ENCODE data around the gene SAMD8.
A peak's percentile ranks its signal among the peaks of the same experiment; 100 is the strongest.

SAMD8 gene

DNA sequence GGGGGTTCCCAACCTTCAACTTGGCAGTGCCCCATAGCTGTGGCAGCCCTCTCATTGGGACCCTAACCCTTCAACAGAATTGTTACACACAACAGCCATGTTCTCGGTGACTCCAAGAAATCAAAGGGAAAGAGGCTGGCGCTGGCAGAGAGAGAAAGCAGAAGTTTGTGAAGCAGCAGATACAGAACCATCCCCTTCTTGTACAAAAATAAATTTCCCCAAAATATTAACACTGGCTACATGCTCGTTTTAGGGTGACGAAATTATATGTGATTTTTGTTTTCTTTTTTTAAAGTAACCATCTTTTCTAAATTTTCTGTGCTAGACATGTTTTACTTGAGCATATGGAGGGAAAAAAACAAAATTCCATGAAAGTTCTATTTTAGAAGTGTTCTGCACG is 45.2 kb upstream of the SAMD8 start:
- Histone ChIP-seq H3K18ac (ENCODE audit: low read length) (no peak overlapping the region), H3K4me2 (ENCODE audit: low read length) (no peak overlapping the region), H3K9ac (ENCODE audit: low read length) (no peak overlapping the region), H3K79me2 (ENCODE audit: control insufficient read depth, insufficient read depth, low read length) (no peaks in the 10 kb centered on the region), H2AK5ac (ENCODE audit: low read length) (no peak overlapping the region), H3K56ac (ENCODE audit: low read length) (no peak overlapping the region), H3K4ac (ENCODE audit: low read depth, low read length) (no peak overlapping the region), H2BK120ac (ENCODE audit: low read depth, low read length) (no peak overlapping the region), H3K4me3 (ENCODE audit: low read length) (no peak overlapping the region), H3K27me3 (ENCODE audit: insufficient read depth, low read length, poor library complexity) (no peaks in the 10 kb centered on the region), H3K79me1 (ENCODE audit: low read length) (no peaks in the 10 kb centered on the region), H4K5ac (ENCODE audit: low read length) (no peak overlapping the region), H3K23ac (ENCODE audit: low read length) (no peak overlapping the region), H3K4me1 (ENCODE audit: control insufficient read depth, low read depth, low read length) (no peaks in the 10 kb centered on the region), H4K8ac (ENCODE audit: low read depth, low read length) (no peak overlapping the region), H3K36me3 (ENCODE audit: control insufficient read depth, insufficient read depth, low read length) (no peaks in the 10 kb centered on the region), H2BK5ac (ENCODE audit: low read length) (no peak overlapping the region), H3K27ac (ENCODE audit: low read depth, low read length) (no peak overlapping the region), H2BK15ac (replicated peaks; ENCODE audit: low read depth) (no peak overlapping the region)
- no peak for DNase-seq
- WGBS (ENCODE audit: extremely low coverage, insufficient coverage, low lambda C conversion rate): no CpG with 5 or more reads among the region's 5 CpGs

DNA sequence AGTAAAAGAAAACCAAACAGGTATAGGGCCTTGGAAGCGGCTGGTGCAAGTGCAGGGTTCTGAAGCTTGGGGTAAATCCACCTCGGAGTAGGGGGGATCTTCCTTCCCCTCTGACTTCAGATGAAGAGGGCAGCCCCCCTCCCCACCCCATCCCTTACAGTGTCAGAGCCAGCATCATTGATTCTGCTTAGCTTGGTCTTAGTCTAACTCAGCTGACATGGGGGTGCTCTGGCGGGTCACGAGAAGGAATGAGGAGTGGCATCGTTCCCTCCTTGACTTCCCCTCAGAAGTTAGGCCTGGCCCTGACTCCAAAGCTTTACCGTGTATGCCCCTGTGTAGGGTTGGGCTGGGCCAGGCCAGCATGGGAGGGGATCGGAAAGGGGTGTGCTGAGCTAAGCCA is 44.2 kb upstream of the SAMD8 start:
- no peak overlapping the region for H3K4me2 ChIP-seq (ENCODE audit: low read length)
- H2BK15ac ChIP-seq (replicated peaks; ENCODE audit: low read depth): no peak overlapping the region
- H2BK5ac ChIP-seq (ENCODE audit: low read length): no peak overlapping the region
- no peak overlapping the region for H3K9ac ChIP-seq (ENCODE audit: low read length)
- no peak overlapping the region for H3K18ac ChIP-seq (ENCODE audit: low read length)
- no peaks in the 10 kb centered on the region for H3K4me1 ChIP-seq (ENCODE audit: control insufficient read depth, low read depth, low read length)
- no peak overlapping the region for H2AK5ac ChIP-seq (ENCODE audit: low read length)
- WGBS (ENCODE audit: extremely low coverage, insufficient coverage, low lambda C conversion rate): no CpG with 5 or more reads among the region's 7 CpGs
- no peak overlapping the region for H3K4ac ChIP-seq (ENCODE audit: low read depth, low read length)
- no peak overlapping the region for H3K4me3 ChIP-seq (ENCODE audit: low read length)
- no peaks in the 10 kb centered on the region for H3K36me3 ChIP-seq (ENCODE audit: control insufficient read depth, insufficient read depth, low read length)
- H3K79me2 ChIP-seq (ENCODE audit: control insufficient read depth, insufficient read depth, low read length): no peaks in the 10 kb centered on the region
- no peak overlapping the region for H4K8ac ChIP-seq (ENCODE audit: low read depth, low read length)
- no peaks in the 10 kb centered on the region for H3K79me1 ChIP-seq (ENCODE audit: low read length)
- H4K5ac ChIP-seq (ENCODE audit: low read length): no peak overlapping the region
- no peak overlapping the region for H3K27ac ChIP-seq (ENCODE audit: low read depth, low read length)
- H3K27me3 ChIP-seq (ENCODE audit: insufficient read depth, low read length, poor library complexity): no peaks in the 10 kb centered on the region
- no peak overlapping the region for H3K23ac ChIP-seq (ENCODE audit: low read length)
- DNase-seq: no peak
- H2BK120ac ChIP-seq (ENCODE audit: low read depth, low read length): no peak overlapping the region
- H3K56ac ChIP-seq (ENCODE audit: low read length): no peak overlapping the region

DNA sequence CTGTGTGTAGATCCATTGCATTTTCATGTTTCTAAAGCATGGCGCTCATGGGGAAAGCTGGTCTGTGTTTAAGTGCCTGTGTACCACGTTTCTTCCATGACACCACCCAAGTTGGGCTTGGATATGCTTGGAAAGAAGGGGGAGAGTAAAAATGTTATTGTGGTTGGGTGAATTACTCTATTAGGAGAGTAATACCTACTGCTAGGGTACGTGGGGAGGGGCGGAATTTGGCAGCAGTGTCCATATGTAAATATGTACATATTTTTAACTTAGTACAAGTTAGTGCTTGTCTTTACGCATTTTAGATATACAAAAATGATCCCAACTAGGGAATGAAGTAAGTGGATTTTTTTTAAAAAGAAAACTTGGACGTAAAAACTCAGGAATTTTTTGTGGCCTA is 42.9 kb upstream of the SAMD8 start:
- no peaks in the 10 kb centered on the region for H3K27me3 ChIP-seq (ENCODE audit: insufficient read depth, low read length, poor library complexity)
- no peak overlapping the region for H3K4me3 ChIP-seq (ENCODE audit: low read length)
- no peaks in the 10 kb centered on the region for H3K79me2 ChIP-seq (ENCODE audit: control insufficient read depth, insufficient read depth, low read length)
- no peak overlapping the region for H4K8ac ChIP-seq (ENCODE audit: low read depth, low read length)
- H3K4me2 ChIP-seq (ENCODE audit: low read length): no peak overlapping the region
- DNase-seq: no peak
- H3K56ac ChIP-seq (ENCODE audit: low read length): no peak overlapping the region
- no peak overlapping the region for H3K9ac ChIP-seq (ENCODE audit: low read length)
- no peak overlapping the region for H3K4ac ChIP-seq (ENCODE audit: low read depth, low read length)
- no peaks in the 10 kb centered on the region for H3K4me1 ChIP-seq (ENCODE audit: control insufficient read depth, low read depth, low read length)
- no peak overlapping the region for H3K23ac ChIP-seq (ENCODE audit: low read length)
- no peak overlapping the region for H2AK5ac ChIP-seq (ENCODE audit: low read length)
- no peak overlapping the region for H3K27ac ChIP-seq (ENCODE audit: low read depth, low read length)
- WGBS (ENCODE audit: extremely low coverage, insufficient coverage, low lambda C conversion rate): no CpG with 5 or more reads among the region's 6 CpGs
- no peak overlapping the region for H2BK120ac ChIP-seq (ENCODE audit: low read depth, low read length)
- no peak overlapping the region for H2BK5ac ChIP-seq (ENCODE audit: low read length)
- H3K18ac ChIP-seq (ENCODE audit: low read length): no peak overlapping the region
- no peak overlapping the region for H4K5ac ChIP-seq (ENCODE audit: low read length)
- no peaks in the 10 kb centered on the region for H3K36me3 ChIP-seq (ENCODE audit: control insufficient read depth, insufficient read depth, low read length)
- H3K79me1 ChIP-seq (ENCODE audit: low read length): no peaks in the 10 kb centered on the region
- no peak overlapping the region for H2BK15ac ChIP-seq (replicated peaks; ENCODE audit: low read depth)

DNA sequence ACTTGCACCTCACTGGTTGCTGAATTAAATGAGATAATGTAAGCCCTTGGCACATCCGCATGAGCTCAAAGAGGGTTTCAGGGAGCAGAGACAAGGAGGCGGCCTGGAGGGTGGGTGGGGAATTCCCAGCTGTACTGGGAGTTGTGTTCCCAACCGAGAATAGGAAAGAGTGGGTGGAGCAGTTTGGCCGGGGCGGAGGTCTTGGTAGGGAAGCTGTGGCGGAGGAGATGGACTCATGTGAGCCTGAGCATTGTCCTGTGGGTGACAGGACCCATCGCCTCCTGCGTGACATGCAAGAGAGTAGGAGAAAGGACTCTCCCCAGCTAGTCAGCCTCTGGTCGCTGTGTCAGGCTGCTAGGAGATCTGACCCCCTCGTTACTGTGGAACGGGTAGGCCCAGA is 41.0 kb upstream of the SAMD8 start:
- Histone ChIP-seq H3K4me1 (ENCODE audit: control insufficient read depth, low read depth, low read length) (no peaks in the 10 kb centered on the region), H2AK5ac (ENCODE audit: low read length) (no peak overlapping the region), H3K18ac (ENCODE audit: low read length) (no peak overlapping the region), H3K23ac (ENCODE audit: low read length) (no peak overlapping the region), H3K79me1 (ENCODE audit: low read length) (no peaks in the 10 kb centered on the region), H3K27me3 (ENCODE audit: insufficient read depth, low read length, poor library complexity) (no peaks in the 10 kb centered on the region), H2BK120ac (ENCODE audit: low read depth, low read length) (no peak overlapping the region), H2BK15ac (replicated peaks; ENCODE audit: low read depth) (no peak overlapping the region), H3K79me2 (ENCODE audit: control insufficient read depth, insufficient read depth, low read length) (no peaks in the 10 kb centered on the region), H3K4ac (ENCODE audit: low read depth, low read length) (no peak overlapping the region), H3K9ac (ENCODE audit: low read length) (no peak overlapping the region), H3K4me2 (ENCODE audit: low read length) (no peak overlapping the region), H3K4me3 (ENCODE audit: low read length) (no peak overlapping the region), H2BK5ac (ENCODE audit: low read length) (no peak overlapping the region), H4K5ac (ENCODE audit: low read length) (no peak overlapping the region), H3K56ac (ENCODE audit: low read length) (no peak overlapping the region), H3K27ac (ENCODE audit: low read depth, low read length) (no peak overlapping the region), H4K8ac (ENCODE audit: low read depth, low read length) (no peak overlapping the region), H3K36me3 (ENCODE audit: control insufficient read depth, insufficient read depth, low read length) (no peaks in the 10 kb centered on the region)
- no CpG with 5 or more reads among the region's 11 CpGs for WGBS (ENCODE audit: extremely low coverage, insufficient coverage, low lambda C conversion rate)
- DNase-seq: no peak

DNA sequence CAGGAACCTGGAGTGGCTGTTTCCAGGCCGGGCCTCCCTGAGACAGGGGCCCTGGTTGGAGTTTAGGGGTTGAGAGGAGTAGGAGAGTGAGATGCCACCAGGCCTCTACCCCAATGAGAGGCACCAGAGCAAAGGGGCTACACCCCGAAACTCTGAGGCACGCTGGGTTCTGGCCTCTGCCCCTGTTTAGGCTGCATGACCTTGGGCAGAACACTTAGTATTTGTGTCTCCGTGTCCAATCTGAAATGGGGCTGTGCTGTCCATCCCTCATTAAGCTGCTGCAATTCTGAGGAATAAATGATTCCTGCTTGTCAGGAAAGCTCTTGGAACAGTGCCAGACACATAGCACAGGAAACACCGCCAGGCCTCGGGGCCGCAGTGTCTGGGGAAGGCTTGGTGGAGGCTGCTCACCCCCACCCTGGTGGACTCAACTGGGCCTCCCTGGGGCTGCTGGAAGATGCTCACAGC is 40.5 kb upstream of the SAMD8 start:
- no peak for DNase-seq

DNA sequence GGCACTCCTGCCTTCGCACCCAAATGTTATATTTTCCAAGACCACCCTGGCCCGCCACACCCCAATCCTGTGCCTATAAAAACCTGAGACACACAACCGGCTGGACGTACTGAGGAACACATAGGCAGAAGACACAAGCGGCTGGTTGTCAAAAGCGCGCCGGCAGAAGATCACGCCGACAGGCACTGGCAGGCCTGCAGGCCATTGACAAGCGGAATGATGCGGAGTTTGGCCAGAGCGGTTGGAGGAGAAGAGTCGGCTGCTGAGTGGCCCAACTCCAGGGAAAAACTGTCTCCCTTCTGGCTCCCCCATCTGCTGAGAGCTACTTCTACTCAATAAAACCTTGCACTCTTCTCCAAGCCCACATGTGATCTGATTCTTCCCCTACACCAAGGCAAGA is 39.7 kb upstream of the SAMD8 start:
- Histone ChIP-seq H2AK5ac (ENCODE audit: low read length) (no peak overlapping the region), H4K8ac (ENCODE audit: low read depth, low read length) (no peak overlapping the region), H3K23ac (ENCODE audit: low read length) (peak overlapping the region; percentile 1), H2BK5ac (ENCODE audit: low read length) (no peak overlapping the region), H3K56ac (ENCODE audit: low read length) (no peak overlapping the region), H3K79me2 (ENCODE audit: control insufficient read depth, insufficient read depth, low read length) (no peaks in the 10 kb centered on the region), H3K4me2 (ENCODE audit: low read length) (no peak overlapping the region), H3K27me3 (ENCODE audit: insufficient read depth, low read length, poor library complexity) (no peaks in the 10 kb centered on the region), H3K27ac (ENCODE audit: low read depth, low read length) (no peak overlapping the region), H2BK15ac (replicated peaks; ENCODE audit: low read depth) (no peak overlapping the region), H3K36me3 (ENCODE audit: control insufficient read depth, insufficient read depth, low read length) (no peaks in the 10 kb centered on the region), H3K4me3 (ENCODE audit: low read length) (no peak overlapping the region), H3K4me1 (ENCODE audit: control insufficient read depth, low read depth, low read length) (no peaks in the 10 kb centered on the region), H4K5ac (ENCODE audit: low read length) (no peak overlapping the region), H3K18ac (ENCODE audit: low read length) (no peak overlapping the region), H3K79me1 (ENCODE audit: low read length) (no peaks in the 10 kb centered on the region), H3K4ac (ENCODE audit: low read depth, low read length) (no peak overlapping the region), H2BK120ac (ENCODE audit: low read depth, low read length) (no peak overlapping the region), H3K9ac (ENCODE audit: low read length) (no peak overlapping the region)
- no CpG with 5 or more reads among the region's 14 CpGs for WGBS (ENCODE audit: extremely low coverage, insufficient coverage, low lambda C conversion rate)
- no peak for DNase-seq

More for the DNA sequence above, 40.5 kb upstream of the SAMD8 start:
- no peak overlapping the region for H4K5ac ChIP-seq (ENCODE audit: low read length)
- H3K27ac ChIP-seq (ENCODE audit: low read depth, low read length): no peak overlapping the region
- H3K4me2 ChIP-seq (ENCODE audit: low read length): no peak overlapping the region
- H3K23ac ChIP-seq (ENCODE audit: low read length): no peak overlapping the region
- H3K4ac ChIP-seq (ENCODE audit: low read depth, low read length): no peak overlapping the region
- H2BK15ac ChIP-seq (replicated peaks; ENCODE audit: low read depth): no peak overlapping the region
- H3K79me1 ChIP-seq (ENCODE audit: low read length): no peaks in the 10 kb centered on the region
- WGBS (ENCODE audit: extremely low coverage, insufficient coverage, low lambda C conversion rate): no CpG with 5 or more reads among the region's 7 CpGs
- H3K4me1 ChIP-seq (ENCODE audit: control insufficient read depth, low read depth, low read length): no peaks in the 10 kb centered on the region
- H3K79me2 ChIP-seq (ENCODE audit: control insufficient read depth, insufficient read depth, low read length): no peaks in the 10 kb centered on the region
- no peak overlapping the region for H3K18ac ChIP-seq (ENCODE audit: low read length)
- H2BK120ac ChIP-seq (ENCODE audit: low read depth, low read length): no peak overlapping the region
- no peak overlapping the region for H3K56ac ChIP-seq (ENCODE audit: low read length)
- H3K4me3 ChIP-seq (ENCODE audit: low read length): no peak overlapping the region
- no peak overlapping the region for H4K8ac ChIP-seq (ENCODE audit: low read depth, low read length)
- H2BK5ac ChIP-seq (ENCODE audit: low read length): no peak overlapping the region
- no peak overlapping the region for H2AK5ac ChIP-seq (ENCODE audit: low read length)
- H3K9ac ChIP-seq (ENCODE audit: low read length): no peak overlapping the region
- H3K36me3 ChIP-seq (ENCODE audit: control insufficient read depth, insufficient read depth, low read length): no peaks in the 10 kb centered on the region
- no peaks in the 10 kb centered on the region for H3K27me3 ChIP-seq (ENCODE audit: insufficient read depth, low read length, poor library complexity)

Data from mesendoderm (in vitro differentiated cells).